Caco-2 (cell line): ENCODE data around the gene OR8J3. TPM values are rescaled to one million over a fixed set of nuclear protein-coding genes. Genes with fewer than 3 reads are reported as not detected.

Experiments used
- BruUV-seq: library from RNA; stranded (reverse); fragments of 400-500 nt; replicated peaks from 2 replicates; lab custom pipeline; 2021; lab: Mats Ljungman, UMichigan
- CTCF ChIA-PET: fragments of 300-600 bp; sonication (Branson Sonifier 250); formaldehyde crosslinking; loops from one replicate; lab custom pipeline; 2022; ENCODE audit warnings: antibody characterized with exemption; lab: Charles Lee
- POLR2A ChIA-PET: fragments of 300-600 bp; sonication (Branson Sonifier 250); formaldehyde crosslinking; loops from one replicate; lab custom pipeline; 2022; ENCODE audit warnings: antibody characterized with exemption; lab: Charles Lee
- DNase-seq, 2 experiments: peaks; one replicate each; pipeline versions ENCODE4 v3.0.0 to v3.0.0-alpha.2; 2020 to 2022
- H3K27me3 ChIP-seq: replicated peaks from 2 replicates; pipeline ENCODE4 v1.6.0; 2011; ENCODE audit warnings: low read length; ENCODE audit not compliant: control insufficient read depth, insufficient read depth
- H3K36me3 ChIP-seq: 2 replicates; pipeline ENCODE4 v1.5.1; 2011; ENCODE audit warnings: low read length; ENCODE audit not compliant: control insufficient read depth, insufficient read depth
- H3K4me1 ChIP-seq: fragments of 250-450 bp; sonication (Bioruptor Pico); 2 replicates; pipeline ENCODE4 v1.5.1; 2020; ENCODE audit warnings: mild to moderate bottlenecking
- H3K4me3 ChIP-seq: 2 replicates; pipeline ENCODE4 v1.5.1; 2011; ENCODE audit warnings: low read depth, mild to moderate bottlenecking, control low read depth, low read length
- H3K9me3 ChIP-seq: fragments of 250-450 bp; sonication (Bioruptor Pico); 2 replicates; pipeline ENCODE4 v1.5.1; 2020; ENCODE audit warnings: mild to moderate bottlenecking, moderate library complexity
- H3K27ac Mint-ChIP-seq: one replicate; pipeline ENCODE4 v1.8.0; 2022; ENCODE audit warnings: mixed read lengths; ENCODE audit not compliant: unreplicated experiment
- H3K27me3 Mint-ChIP-seq: one replicate; pipeline ENCODE4 v1.8.0; 2022; ENCODE audit warnings: mixed read lengths; ENCODE audit not compliant: insufficient read depth, unreplicated experiment
- H3K36me3 Mint-ChIP-seq: one replicate; pipeline ENCODE4 v1.8.0; 2022; ENCODE audit warnings: mild to moderate bottlenecking, mixed read lengths; ENCODE audit not compliant: insufficient read depth, unreplicated experiment
- H3K4me1 Mint-ChIP-seq: one replicate; pipeline ENCODE4 v1.8.0; 2022; ENCODE audit warnings: low read depth, mixed read lengths; ENCODE audit not compliant: unreplicated experiment
- H3K4me3 Mint-ChIP-seq: one replicate; pipeline ENCODE4 v1.8.0; 2022; ENCODE audit warnings: mild to moderate bottlenecking, moderate library complexity, mixed read lengths; ENCODE audit not compliant: unreplicated experiment
- H3K9me3 Mint-ChIP-seq: one replicate; pipeline ENCODE4 v1.8.0; 2022; ENCODE audit warnings: mixed read lengths; ENCODE audit not compliant: unreplicated experiment
- intact Hi-C: fragments of 100-400 bp; cut with micrococcal nuclease; formaldehyde crosslinking; loops from one replicate; pipeline ENCODE4 v1.10.0; 2022; ENCODE audit not compliant: unreplicated experiment
- total RNA-seq: library from RNA; stranded (reverse); gene quantifications from 2 replicates; pipeline ENCODE4 v1.2.3, GENCODE V29; 2022
- TF ChIP-seq, protein P1 (sequence below), 2 experiments: fragments of 200-600 bp in 1 of 2; IDR thresholded peaks; 1 replicate in 1 of 2; 2 replicates in 1 of 2; pipeline versions ENCODE4 v1.5.1 to v1.8.0; 2011 to 2022; ENCODE audit warnings: antibody characterized with exemption in 1 of 2, control low read depth in 1 of 2, inconsistent platforms in 1 of 2, low read depth in 1 of 2, low read length in 1 of 2, mild to moderate bottlenecking in 1 of 2, moderate library complexity in 1 of 2; ENCODE audit not compliant: insufficient read depth in 1 of 2, severe bottlenecking in 1 of 2, unreplicated experiment in 1 of 2

OR8J3 gene
- total RNA-seq, 1 experiment from 2014 or later: not detected

DNA sequence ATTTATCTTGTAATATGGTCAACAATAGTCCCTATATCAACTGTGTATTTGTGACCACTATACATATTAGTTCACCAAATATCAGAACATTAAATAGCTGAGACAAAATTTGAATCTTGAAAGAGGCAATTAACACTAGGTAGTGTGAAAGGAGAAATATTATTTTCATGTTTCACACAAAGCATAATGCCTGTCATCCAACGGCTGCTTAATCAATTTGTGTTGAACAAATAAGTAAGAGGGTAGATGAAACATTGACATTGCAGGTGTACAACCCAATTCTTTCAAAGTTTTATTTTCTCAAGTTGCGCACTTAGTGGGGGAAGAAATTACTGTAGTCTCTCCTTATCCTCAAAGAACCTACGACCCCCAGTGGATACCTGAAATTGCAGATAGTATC lies 50.3 kb downstream of the OR8J3 start:
- Mint-ChIP-seq H3K4me3 (no peak overlapping the region), H3K27me3 (no peaks in the 10 kb centered on the region), H3K9me3 (peaks cover 10% of the 10 kb centered on the region), H3K27ac (no peak overlapping the region), H3K4me1 (no peaks in the 10 kb centered on the region), H3K36me3 (no peaks in the 10 kb centered on the region)
- Histone ChIP-seq H3K4me3 (no peak overlapping the region), H3K36me3 (no peaks in the 10 kb centered on the region), H3K27me3 (no peaks in the 10 kb centered on the region), H3K9me3 (no peaks in the 10 kb centered on the region), H3K4me1 (no peaks in the 10 kb centered on the region)
- CTCF ChIA-PET: no interaction called here
- POLR2A ChIA-PET: no interaction called here
- TF ChIP-seq, protein P1, sequence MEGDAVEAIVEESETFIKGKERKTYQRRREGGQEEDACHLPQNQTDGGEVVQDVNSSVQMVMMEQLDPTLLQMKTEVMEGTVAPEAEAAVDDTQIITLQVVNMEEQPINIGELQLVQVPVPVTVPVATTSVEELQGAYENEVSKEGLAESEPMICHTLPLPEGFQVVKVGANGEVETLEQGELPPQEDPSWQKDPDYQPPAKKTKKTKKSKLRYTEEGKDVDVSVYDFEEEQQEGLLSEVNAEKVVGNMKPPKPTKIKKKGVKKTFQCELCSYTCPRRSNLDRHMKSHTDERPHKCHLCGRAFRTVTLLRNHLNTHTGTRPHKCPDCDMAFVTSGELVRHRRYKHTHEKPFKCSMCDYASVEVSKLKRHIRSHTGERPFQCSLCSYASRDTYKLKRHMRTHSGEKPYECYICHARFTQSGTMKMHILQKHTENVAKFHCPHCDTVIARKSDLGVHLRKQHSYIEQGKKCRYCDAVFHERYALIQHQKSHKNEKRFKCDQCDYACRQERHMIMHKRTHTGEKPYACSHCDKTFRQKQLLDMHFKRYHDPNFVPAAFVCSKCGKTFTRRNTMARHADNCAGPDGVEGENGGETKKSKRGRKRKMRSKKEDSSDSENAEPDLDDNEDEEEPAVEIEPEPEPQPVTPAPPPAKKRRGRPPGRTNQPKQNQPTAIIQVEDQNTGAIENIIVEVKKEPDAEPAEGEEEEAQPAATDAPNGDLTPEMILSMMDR (IDR thresholded peaks at IDR 0.05; ENCODE audit: insufficient read depth in 1 of 2, low read depth in 1 of 2, low read length in 1 of 2, severe bottlenecking in 1 of 2, unreplicated experiment in 1 of 2): peak in 1 of 2 experiments; percentile 47
- no peak for DNase-seq
- intact Hi-C loops: loop anchor here (1.0 to 5.0 kb wide), 5 partner anchors 22 to 372 kb away; no protein-coding TSS in a partner anchor
- BruUV-seq: no TSS peak

Other genes starting within 250 kb of the OR8J3 start
- gene OR5W2, start 225.6 kb downstream of the OR8J3 start, total RNA-seq: not detected in 2 replicates
- not detected in 2 replicates for gene OR5I1, start 203.8 kb downstream of the OR8J3 start, total RNA-seq
- not detected in 2 replicates for gene OR10AG1, start 170.3 kb downstream of the OR8J3 start, total RNA-seq
- not detected in 2 replicates for gene OR5F1, start 145.6 kb downstream of the OR8J3 start, total RNA-seq
- gene OR5AS1, start 112.5 kb downstream of the OR8J3 start, total RNA-seq: not detected in 2 replicates
- not detected in 2 replicates for gene OR8I2, start 46.9 kb downstream of the OR8J3 start, total RNA-seq
- not detected in 2 replicates for gene OR8H2, start 36.5 kb downstream of the OR8J3 start, total RNA-seq
- gene OR8H3, start 17.8 kb downstream of the OR8J3 start, total RNA-seq: not detected in 2 replicates
- not detected in 2 replicates for gene OR8K5, start 20.1 kb upstream of the OR8J3 start, total RNA-seq
- gene OR5J2, start 36.4 kb upstream of the OR8J3 start, total RNA-seq: not detected in 2 replicates
- gene OR5T2, start 94.1 kb upstream of the OR8J3 start, total RNA-seq: not detected in 2 replicates
- not detected in 2 replicates for gene OR5T3, start 112.1 kb upstream of the OR8J3 start, total RNA-seq
- not detected in 2 replicates for gene OR5T1, start 134.0 kb upstream of the OR8J3 start, total RNA-seq
- not detected in 2 replicates for gene OR8H1, start 152.1 kb upstream of the OR8J3 start, total RNA-seq
- not detected in 2 replicates for gene OR8K3, start 174.9 kb upstream of the OR8J3 start, total RNA-seq
- not detected in 2 replicates for gene OR8K1, start 205.8 kb upstream of the OR8J3 start, total RNA-seq
- not detected in 2 replicates for gene OR8J1, start 214.1 kb upstream of the OR8J3 start, total RNA-seq
- not detected in 2 replicates for gene OR8U1, start 235.4 kb upstream of the OR8J3 start, total RNA-seq